ENCODE data around the gene BDP1. TPM values are rescaled to one million over a fixed set of nuclear protein-coding genes. Genes with fewer than 3 reads are reported as not detected.
"Not testable (repeated sequence)": the region's sequence is repeated elsewhere in the genome, so short reads cannot be mapped to it uniquely, and the experiment has no call there.

Gene BDP1
- polyA plus RNA-seq, 3 donors = 38.6 to 44.6 (median 42.2) TPM

DNA sequence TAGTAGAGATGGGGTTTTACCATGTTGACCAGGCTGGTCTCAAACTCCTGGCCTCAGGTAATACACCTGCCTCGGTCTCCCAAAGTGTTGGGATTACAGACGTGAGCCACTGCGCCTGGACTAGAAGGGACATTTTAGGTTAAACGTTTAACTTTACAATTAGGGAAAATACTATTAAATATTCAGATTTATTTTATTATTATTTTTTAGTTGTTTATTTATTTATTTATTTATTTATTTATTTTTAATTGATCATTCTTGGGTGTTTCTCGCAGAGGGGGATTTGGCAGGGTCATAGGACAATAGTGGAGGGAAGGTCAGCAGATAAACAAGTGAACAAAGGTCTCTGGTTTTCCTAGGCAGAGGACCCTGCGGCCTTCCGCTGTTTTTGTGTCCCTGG lies 95.4 kb downstream of the BDP1 start:
- DNase-seq (ENCODE audit: extremely low read depth in 1 of 11, low read depth in 9 of 11, low spot score in 4 of 11) = not testable (repeated sequence)

GRCh38 chr5:71551582-71551981 lies 96.1 kb downstream of the BDP1 start:
- not testable (repeated sequence) for DNase-seq (ENCODE audit: extremely low read depth in 1 of 11, low read depth in 9 of 11, low spot score in 4 of 11)

- not testable (repeated sequence) for DNase-seq (ENCODE audit: extremely low read depth in 1 of 11, low read depth in 9 of 11, low spot score in 4 of 11)
These were observed 96.7 kb downstream of the BDP1 start for GRCh38 chr5:71552026-71552749.

GRCh38 chr5:71563161-71563560 lies 107.7 kb downstream of the BDP1 start:
- no peak for DNase-seq (ENCODE audit: extremely low read depth in 1 of 11, low read depth in 9 of 11, low spot score in 4 of 11)

DNA sequence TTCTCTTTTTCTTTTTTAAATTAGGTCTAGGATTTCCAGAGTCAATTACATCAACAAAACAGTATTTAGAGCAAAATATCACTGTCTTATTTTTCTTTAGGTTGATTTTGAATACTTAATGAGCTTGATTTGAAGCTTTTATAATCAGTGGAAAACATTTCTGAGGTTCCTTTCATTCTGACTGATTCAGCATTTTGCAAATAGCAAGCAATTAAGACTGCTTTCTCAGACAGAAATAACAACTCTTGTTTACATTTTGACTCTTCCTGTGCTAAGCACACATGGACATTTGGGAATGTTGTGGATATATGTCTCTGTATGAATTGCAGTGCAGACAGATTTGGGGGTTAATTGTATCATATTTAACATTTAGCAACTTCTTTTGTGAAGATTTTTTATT lies 109.4 kb downstream of the BDP1 start:
- no peak for DNase-seq (ENCODE audit: extremely low read depth in 1 of 11, low read depth in 9 of 11, low spot score in 4 of 11)

- DNase-seq (ENCODE audit: extremely low read depth in 1 of 11, low read depth in 9 of 11, low spot score in 4 of 11) = no peak
These were observed 114.5 kb downstream of the BDP1 start for GRCh38 chr5:71569748-71570509.

- DNase-seq (ENCODE audit: extremely low read depth in 1 of 11, low read depth in 9 of 11, low spot score in 4 of 11) = not testable (repeated sequence)
These were observed 116.4 kb downstream of the BDP1 start for GRCh38 chr5:71571811-71572210.

DNA sequence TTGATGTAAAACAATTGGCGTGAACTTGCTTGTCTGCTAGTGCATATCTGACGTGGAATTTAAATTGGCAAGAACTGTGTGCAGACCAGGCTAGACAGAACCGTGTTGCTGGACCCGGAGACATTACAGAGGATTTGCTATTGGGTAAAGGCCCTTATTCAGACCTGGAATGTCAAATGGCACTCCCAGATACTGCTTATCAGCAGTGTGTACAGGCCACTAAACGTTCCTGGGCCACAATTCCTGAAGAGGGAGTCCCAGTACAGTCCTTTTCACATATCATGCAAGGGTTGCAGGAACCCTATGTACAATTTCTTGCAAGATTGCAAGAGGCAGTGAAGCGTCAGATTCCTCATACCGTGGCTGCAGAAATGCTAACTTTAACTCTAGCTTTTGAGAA lies 118.1 kb downstream of the BDP1 start:
- DNase-seq (ENCODE audit: extremely low read depth in 1 of 11, low read depth in 9 of 11, low spot score in 4 of 11) = peak in 2 of 11 donors; percentile 1 to 15

DNA sequence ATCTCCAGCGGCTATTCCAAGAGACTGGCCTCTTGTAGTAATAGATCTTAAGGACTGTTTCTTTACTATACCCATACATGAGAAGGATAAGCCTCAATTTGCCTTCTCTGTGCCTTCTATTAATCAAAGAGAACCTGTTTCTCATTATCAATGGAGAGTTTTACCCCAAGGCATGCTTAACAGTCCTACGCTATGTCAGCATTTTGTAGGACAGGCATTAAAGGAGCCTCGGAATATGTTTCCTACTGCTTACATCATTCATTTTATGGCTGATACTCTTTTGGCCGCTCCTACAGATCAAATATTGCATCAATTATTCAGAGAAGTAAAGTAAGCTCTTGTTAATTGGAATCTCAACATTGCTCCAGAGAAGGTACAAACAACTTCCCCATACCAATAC lies 120.1 kb downstream of the BDP1 start:
- DNase-seq (ENCODE audit: extremely low read depth in 1 of 11, low read depth in 9 of 11, low spot score in 4 of 11) = not testable (repeated sequence)

DNA sequence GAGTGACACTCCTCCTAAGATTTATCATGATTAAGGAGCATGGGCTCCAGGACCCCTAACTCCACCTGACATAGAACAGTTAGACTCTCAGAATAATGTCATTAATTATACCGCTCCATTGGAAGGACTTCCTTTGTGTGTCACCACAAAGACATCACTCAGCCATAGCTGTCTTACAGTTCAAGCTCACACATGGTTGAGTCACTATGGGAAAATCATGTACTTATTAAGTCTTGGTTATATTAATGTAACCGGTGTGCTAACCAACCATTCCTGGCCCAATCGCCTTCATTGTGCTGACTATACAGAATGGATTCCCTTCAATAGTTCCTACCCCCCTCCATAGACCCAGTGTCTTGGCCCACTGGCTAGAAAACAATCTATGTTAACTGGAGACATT lies 120.8 kb downstream of the BDP1 start:
- DNase-seq (ENCODE audit: extremely low read depth in 1 of 11, low read depth in 9 of 11, low spot score in 4 of 11) = no peak

GRCh38 chr5:71577839-71578238 lies 122.4 kb downstream of the BDP1 start:
- not testable (repeated sequence) for DNase-seq (ENCODE audit: extremely low read depth in 1 of 11, low read depth in 9 of 11, low spot score in 4 of 11)

DNA sequence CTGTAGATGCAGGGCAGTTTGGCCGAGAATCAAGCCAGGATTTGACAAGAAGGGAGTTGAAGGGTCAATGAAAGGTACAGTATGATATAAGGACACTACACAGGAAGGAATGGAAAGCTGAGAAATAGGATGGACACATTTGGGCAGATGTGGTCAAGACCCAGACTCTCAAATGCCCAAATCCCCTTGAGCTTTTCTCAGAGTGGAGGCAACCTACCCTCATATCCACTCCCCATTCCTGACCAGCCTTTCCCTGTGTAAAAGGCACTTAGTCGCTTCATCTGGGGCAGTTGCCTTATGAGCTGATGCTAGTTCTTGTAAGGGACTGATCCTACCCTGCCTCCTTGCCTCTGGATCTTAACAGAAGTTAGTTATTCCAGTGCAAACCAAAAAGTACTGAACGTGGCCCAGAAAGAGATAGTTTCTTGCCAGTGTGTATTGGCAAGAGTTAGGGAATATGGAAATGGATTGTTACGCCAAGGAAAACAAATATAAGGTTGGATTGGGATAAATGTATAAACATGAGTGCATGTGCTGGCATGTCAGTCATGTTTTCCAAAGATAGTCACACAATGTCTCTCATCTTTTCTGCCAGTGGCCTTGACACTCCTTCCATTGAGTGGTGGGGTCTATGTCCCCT lies 127.6 kb downstream of the BDP1 start:
- no peak for DNase-seq (ENCODE audit: extremely low read depth in 1 of 11, low read depth in 9 of 11, low spot score in 4 of 11)

DNA sequence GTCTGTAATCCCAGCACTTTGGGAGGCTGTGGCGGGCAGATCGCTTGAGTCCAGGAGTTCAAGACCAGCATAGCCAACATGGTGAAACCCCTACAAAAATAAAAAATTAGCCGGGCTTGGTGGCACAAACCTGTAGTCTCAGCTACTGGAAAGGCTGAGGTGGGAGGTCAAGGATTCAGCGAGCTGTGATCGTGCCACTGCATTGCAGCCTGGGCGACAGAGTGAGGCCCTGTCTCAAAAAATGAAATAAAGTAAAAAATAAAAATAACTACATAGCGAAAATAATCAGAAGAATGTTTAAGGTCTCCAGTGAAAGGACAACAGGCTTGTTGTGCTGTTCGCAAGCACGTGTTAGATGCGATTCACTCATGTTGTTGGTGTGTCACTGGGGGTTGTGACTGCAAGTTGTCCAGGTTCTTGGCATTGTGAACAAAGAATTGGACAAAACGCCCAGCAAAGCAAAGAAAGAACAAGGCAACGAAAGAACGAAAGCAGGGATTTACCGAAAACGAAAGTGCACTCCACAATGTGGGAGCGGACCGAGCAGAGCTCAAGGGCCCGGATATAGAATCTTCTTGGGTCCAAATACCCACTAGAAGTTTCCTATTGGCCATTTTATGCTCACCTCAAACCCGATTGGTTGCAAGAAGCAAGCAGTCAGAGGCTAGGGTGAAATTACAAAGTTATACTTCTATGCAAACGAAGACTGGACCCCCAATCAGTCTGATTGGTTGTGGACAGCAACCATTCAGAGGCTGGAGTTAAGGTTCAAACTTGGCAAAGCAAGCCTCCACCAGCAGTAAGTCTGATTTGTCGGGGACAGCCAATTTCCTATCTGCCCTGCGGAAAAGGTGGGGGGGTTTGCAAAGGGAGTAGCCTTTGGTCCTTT lies 130.8 kb downstream of the BDP1 start:
- peak in 3 of 11 donors; percentile 2 to 3 (median 3) for DNase-seq (ENCODE audit: extremely low read depth in 1 of 11, low read depth in 9 of 11, low spot score in 4 of 11)

- DNase-seq (ENCODE audit: extremely low read depth in 1 of 11, low read depth in 9 of 11, low spot score in 4 of 11) = peak; percentile 73 to 94 (median 87)
These were observed 131.7 kb downstream of the BDP1 start, which contains the start of gene MCCC2 for GRCh38 chr5:71586941-71587765. Gene MCCC2, plus strand, starts transcription at chr5:71587340. Its CDS starts 86 bp downstream, at chr5:71587426.

DNA sequence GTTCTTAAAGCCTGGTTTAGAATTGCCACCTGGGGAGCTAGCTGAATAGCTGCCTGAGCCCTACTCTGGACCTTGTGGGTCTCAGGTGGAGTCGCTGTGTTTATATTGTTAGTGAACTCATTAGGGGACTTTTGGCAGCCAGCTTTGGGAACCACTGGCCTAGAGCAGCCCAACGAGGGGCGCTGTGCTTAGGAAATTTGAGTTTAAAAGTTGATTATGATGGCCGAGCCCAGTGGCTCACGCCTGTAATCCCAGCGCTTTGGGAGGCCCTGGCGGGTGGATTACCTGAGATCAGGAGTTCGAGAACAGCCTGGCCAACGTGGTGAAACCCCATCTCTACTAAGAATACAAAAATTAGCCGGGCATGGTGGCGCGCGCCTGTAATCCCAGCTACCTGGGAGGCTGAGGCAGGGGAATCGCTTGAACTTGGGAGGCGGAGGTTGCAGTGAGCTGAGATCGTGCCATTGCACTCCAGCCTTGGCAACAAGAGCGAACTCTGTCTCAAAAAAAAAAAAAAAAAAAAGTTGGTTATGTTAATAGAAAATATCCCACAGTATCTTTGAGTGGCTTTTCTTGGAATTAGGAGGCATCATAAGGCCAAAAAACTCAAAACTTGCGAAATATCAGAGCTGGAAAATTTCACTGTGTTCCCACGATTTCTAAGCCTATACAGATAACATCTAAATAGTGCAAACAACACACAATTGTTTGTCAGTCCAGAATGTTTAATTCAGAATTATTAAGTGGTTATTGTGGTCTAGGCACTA lies 132.5 kb downstream of the BDP1 start:
- no peak for DNase-seq (ENCODE audit: extremely low read depth in 1 of 11, low read depth in 9 of 11, low spot score in 4 of 11)

DNA sequence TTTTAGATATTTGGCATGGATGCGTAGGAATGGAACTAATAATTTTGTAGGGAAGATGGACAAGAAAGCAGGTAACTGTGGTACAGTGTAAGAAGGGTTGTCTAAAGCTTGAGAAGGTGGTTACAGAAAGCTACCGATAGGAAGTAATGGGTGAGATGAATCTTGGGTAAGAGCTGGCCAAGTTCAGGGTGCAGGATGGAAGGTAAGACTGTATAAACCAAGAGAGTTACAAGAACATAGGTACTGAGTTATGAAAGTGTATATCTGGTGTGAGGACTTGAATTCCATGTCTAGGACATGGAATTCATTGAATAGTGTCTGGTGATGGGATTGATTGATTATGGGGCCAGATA lies 133.1 kb downstream of the BDP1 start:
- no peak for DNase-seq (ENCODE audit: extremely low read depth in 1 of 11, low read depth in 9 of 11, low spot score in 4 of 11)

- DNase-seq (ENCODE audit: extremely low read depth in 1 of 11, low read depth in 9 of 11, low spot score in 4 of 11) = no peak
These were observed 134.5 kb downstream of the BDP1 start for GRCh38 chr5:71589903-71590302.
